Prostate gland (tissue), 2 donors: ENCODE measurements around the gene RPL28. TPM values are rescaled to one million over a fixed set of nuclear protein-coding genes. Genes with fewer than 3 reads are reported as not detected.

ENCODE experiments used
- DNase-seq: peaks from one replicate; pipeline ENCODE4 v3.0.0-alpha.2; 2019; ENCODE audit warnings: low spot score
- H3K27ac ChIP-seq, 2 donors: fragments of 200-600 bp; sonication (generic); 2 replicates each; pipeline ENCODE4 v1.5.1; 2017 to 2019
- H3K27me3 ChIP-seq: fragments of 200-600 bp; sonication (generic); replicated peaks from 2 replicates; pipeline ENCODE4 v1.5.1; 2019; ENCODE audit not compliant: insufficient read depth
- H3K36me3 ChIP-seq, 2 donors: fragments of 200-600 bp; sonication (generic); 1 replicate in 1 of 2; 2 replicates in 1 of 2; pipeline versions ENCODE4 v1.5.1 to v1.8.1; 2017 to 2019
- H3K4me1 ChIP-seq: fragments of 200-600 bp; sonication (generic); replicated peaks from 2 replicates; pipeline ENCODE4 v1.5.1; 2019
- H3K4me3 ChIP-seq, 2 donors: fragments of 200-600 bp; sonication (generic); 2 replicates each; pipeline ENCODE4 v1.5.1; 2017 to 2019
- H3K9me3 ChIP-seq: fragments of 200-600 bp; sonication (generic); 2 replicates; pipeline ENCODE4 v1.5.1; 2017
- CTCF ChIP-seq, 4 experiments: fragments of 200-600 bp in 2 of 4; fragments of 450-650 bp in 2 of 4; sonication (generic) in 2 of 4; IDR thresholded peaks; 1 replicate in 3 of 4; 2 replicates in 1 of 4; pipeline ENCODE4 v1.5.1; 2016 to 2019; ENCODE audit warnings: antibody characterized with exemption in 4 of 4, mild to moderate bottlenecking in 2 of 4, moderate library complexity in 2 of 4
- POLR2A ChIP-seq: fragments of 450-650 bp; IDR thresholded peaks from one replicate; pipeline ENCODE4 v1.6.1; 2016; ENCODE audit warnings: antibody characterized with exemption, mild to moderate bottlenecking
- POLR2AphosphoS5 ChIP-seq: sonication (generic); formaldehyde crosslinking; IDR thresholded peaks from one replicate; pipeline ENCODE4 v1.6.1; 2017; ENCODE audit warnings: antibody characterized with exemption
- WGBS: methylation state at CpG from one replicate; pipeline ENCODE4 v1.1.5; 2018; 5-methylcytosine and 5-hydroxymethylcytosine counted together
- intact Hi-C: fragments of 100-400 bp; cut with DNase I; formaldehyde crosslinking; loops from one replicate; pipeline ENCODE4 v1.14.2; 2022
- total RNA-seq, 2 donors: library from RNA; depleted of rRNA; stranded (reverse); fragments of >200 nt; gene quantifications; one replicate each; pipeline ENCODE4 v1.1.0, GENCODE V29; 2016

The RPL28 gene
- total RNA-seq, 2 donors from 2014 or later = 439 to 554 TPM

GRCh38 chr19:55390461-55390880 is 4.7 kb downstream of the RPL28 start:
- intact Hi-C loops = no loop called here
- Histone ChIP-seq H3K4me1 (peaks cover 20% of the 10 kb centered on the region), H3K27ac (no peak overlapping the region), H3K9me3 (no peaks in the 10 kb centered on the region), H3K36me3 (peaks cover 0 to 5% of the 10 kb centered on the region in 2 donors), H3K4me3 (no peak overlapping the region), H3K27me3 (no peaks in the 10 kb centered on the region)
- WGBS = 69% methylated on average over 7 of the region's 7 CpGs
- no peak for TF ChIP-seq POLR2AphosphoS5
- no peak for TF ChIP-seq POLR2A
- no peak for TF ChIP-seq CTCF (IDR thresholded peaks at IDR 0.05)
- DNase-seq = no peak

- no peak for DNase-seq
- TF ChIP-seq POLR2A = no peak
- no peak for TF ChIP-seq POLR2AphosphoS5
- TF ChIP-seq CTCF (IDR thresholded peaks at IDR 0.05) = no peak
- no peaks in the 10 kb centered on the region for H3K9me3 ChIP-seq
- H3K4me1 ChIP-seq = peaks cover 20% of the 10 kb centered on the region
- no peak overlapping the region for H3K4me3 ChIP-seq
- intact Hi-C loops = no loop called here
- peaks cover 0 to 5% of the 10 kb centered on the region in 2 donors for H3K36me3 ChIP-seq
- H3K27me3 ChIP-seq = no peaks in the 10 kb centered on the region
- H3K27ac ChIP-seq = no peak overlapping the region
- WGBS = 75% methylated on average over 11 of the region's 12 CpGs
Observed at GRCh38 chr19:55391191-55391670, 5.5 kb downstream of the RPL28 start.

GRCh38 chr19:55391702-55392615 is 6.2 kb downstream of the RPL28 start:
- H3K4me1 ChIP-seq = peaks cover 18% of the 10 kb centered on the region
- H3K27ac ChIP-seq = no peak overlapping the region
- no peaks in the 10 kb centered on the region for H3K27me3 ChIP-seq
- H3K9me3 ChIP-seq = no peaks in the 10 kb centered on the region
- H3K4me3 ChIP-seq = no peak overlapping the region
- intact Hi-C loops = no loop called here
- TF ChIP-seq POLR2A = no peak
- TF ChIP-seq POLR2AphosphoS5 = no peak
- no peak for TF ChIP-seq CTCF (IDR thresholded peaks at IDR 0.05)
- DNase-seq = no peak
- WGBS = 75% methylated on average over 18 of the region's 18 CpGs
- H3K36me3 ChIP-seq = peaks cover 0 to 5% of the 10 kb centered on the region in 2 donors

DNA sequence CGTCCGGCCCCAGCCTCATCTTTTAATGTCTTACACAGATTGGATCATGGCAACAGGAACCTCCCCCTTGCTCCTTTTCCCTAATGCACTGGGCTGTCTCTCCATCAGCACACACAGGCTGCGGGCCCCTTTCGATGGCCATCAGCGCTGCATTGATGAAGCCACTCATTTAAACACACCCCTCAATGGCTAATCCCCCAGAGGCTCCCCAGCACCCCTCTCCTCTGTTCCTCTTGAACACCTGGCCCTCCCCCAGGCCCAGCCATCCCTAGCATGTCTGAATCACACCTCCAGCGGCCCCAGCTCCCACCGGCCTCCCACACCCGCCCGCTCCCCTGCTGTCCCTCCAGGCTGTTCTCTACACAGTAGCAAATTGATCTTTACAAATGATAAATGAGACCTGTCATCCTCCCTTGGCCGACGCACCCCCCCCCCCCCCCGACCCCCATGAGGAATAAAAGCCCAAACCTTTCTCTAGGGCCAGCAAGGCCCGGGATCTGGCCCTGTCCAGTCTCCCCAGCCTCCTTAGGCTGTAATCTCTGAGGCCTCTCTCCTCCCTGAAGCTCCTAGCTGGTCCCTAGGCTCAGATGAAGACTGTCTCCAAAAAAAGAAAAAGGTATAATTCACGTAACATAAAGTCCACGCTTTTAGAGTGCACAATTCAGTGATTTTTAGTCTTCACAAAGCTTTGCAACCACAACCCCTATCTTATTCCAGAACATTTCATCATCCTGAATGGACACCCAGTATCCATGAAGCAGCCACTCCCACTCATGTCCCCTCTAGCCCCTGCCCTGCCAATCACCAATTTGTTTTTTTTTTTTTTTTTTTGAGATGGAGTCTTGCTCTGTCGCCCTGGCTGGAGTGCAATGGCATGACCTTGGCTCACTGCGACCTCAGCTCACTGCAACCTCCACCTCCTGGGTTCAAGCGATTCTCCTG is 7.4 kb downstream of the RPL28 start:
- Histone ChIP-seq H3K27ac (no peak overlapping the region), H3K27me3 (no peaks in the 10 kb centered on the region), H3K9me3 (no peaks in the 10 kb centered on the region), H3K36me3 (peaks cover 0 to under 1% of the 10 kb centered on the region in 2 donors), H3K4me3 (no peak overlapping the region), H3K4me1 (peaks cover 7% of the 10 kb centered on the region)
- no peak for TF ChIP-seq POLR2A
- no peak for TF ChIP-seq POLR2AphosphoS5
- no peak for TF ChIP-seq CTCF (IDR thresholded peaks at IDR 0.05)
- no peak for DNase-seq
- intact Hi-C loops = no loop called here
- WGBS = 66% methylated on average over 18 of the region's 18 CpGs
